Mucosa of gallbladder (tissue), 1 donor: ENCODE measurements around the gene RNU7-1. TPM values are rescaled to one million over a fixed set of nuclear protein-coding genes. Genes with fewer than 3 reads are reported as not detected.

ENCODE experiments used
- total RNA-seq: library from RNA; stranded (reverse); gene quantifications from one replicate; pipeline ENCODE4 v1.2.1, GENCODE V29; 2021
- donor health status: DM: no; HTN: no; CAD: no.

The RNU7-1 gene
- total RNA-seq, 1 donor from 2014 or later = not detected

Other genes with a start within 250 kb of the RNU7-1 start
- gene PIANP, start 243.0 kb upstream of the RNU7-1 start, total RNA-seq = 5.0 TPM
- 61.4 TPM for gene COPS7A, start 219.8 kb upstream of the RNU7-1 start, total RNA-seq
- gene MLF2, start 190.7 kb upstream of the RNU7-1 start, total RNA-seq = 175 TPM
- gene PTMS, start 177.5 kb upstream of the RNU7-1 start, total RNA-seq = 293 TPM
- gene LAG3, start 171.3 kb upstream of the RNU7-1 start, total RNA-seq = 1.4 TPM
- gene CD4, start 154.3 kb upstream of the RNU7-1 start, total RNA-seq = 32.1 TPM
- gene GPR162, start 122.0 kb upstream of the RNU7-1 start, total RNA-seq = 12.3 TPM
- gene P3H3, start 115.4 kb upstream of the RNU7-1 start, total RNA-seq = 28.1 TPM
- 3.3 TPM for gene GNB3, start 102.9 kb upstream of the RNU7-1 start, total RNA-seq
- gene CDCA3, start 92.5 kb upstream of the RNU7-1 start, total RNA-seq = 2.2 TPM
- gene USP5, start 91.7 kb upstream of the RNU7-1 start, total RNA-seq = 98.4 TPM
- 610 TPM for gene TPI1, start 76.3 kb upstream of the RNU7-1 start, total RNA-seq
- 33.7 TPM for gene SPSB2, start 70.5 kb upstream of the RNU7-1 start, total RNA-seq
- 13.1 TPM for gene LRRC23, start 39.0 kb upstream of the RNU7-1 start, total RNA-seq
- gene ENO2, start 29.2 kb upstream of the RNU7-1 start, total RNA-seq = 30.5 TPM
- 153 TPM for gene ATN1, start 15.9 kb upstream of the RNU7-1 start, total RNA-seq
- 265 TPM for gene C12orf57, start 206 bp downstream of the RNU7-1 start, total RNA-seq
- 66.4 TPM for gene PTPN6, start 7.5 kb downstream of the RNU7-1 start, total RNA-seq
- gene PHB2, start 26.8 kb downstream of the RNU7-1 start, total RNA-seq = 141 TPM
- 31.8 TPM for gene EMG1, start 27.1 kb downstream of the RNU7-1 start, total RNA-seq
- gene LPCAT3, start 74.7 kb downstream of the RNU7-1 start, total RNA-seq = 26.6 TPM
- 319 TPM for gene C1S, start 116.9 kb downstream of the RNU7-1 start, total RNA-seq
- gene C1R, start 148.6 kb downstream of the RNU7-1 start, total RNA-seq = 303 TPM
- 49.6 TPM for gene C1RL, start 165.4 kb downstream of the RNU7-1 start, total RNA-seq
- gene RBP5, start 185.1 kb downstream of the RNU7-1 start, total RNA-seq = 7.1 TPM
- gene CLSTN3, start 186.6 kb downstream of the RNU7-1 start, total RNA-seq = 40.6 TPM
- 53.7 TPM for gene PEX5, start 245.9 kb downstream of the RNU7-1 start, total RNA-seq